ENCODE measurements around the gene ACOXL. TPM values are rescaled to one million over a fixed set of nuclear protein-coding genes. Genes with fewer than 3 reads are reported as not detected.

Gene ACOXL
- total RNA-seq, 2 experiments from 2014 or later: not detected

DNA sequence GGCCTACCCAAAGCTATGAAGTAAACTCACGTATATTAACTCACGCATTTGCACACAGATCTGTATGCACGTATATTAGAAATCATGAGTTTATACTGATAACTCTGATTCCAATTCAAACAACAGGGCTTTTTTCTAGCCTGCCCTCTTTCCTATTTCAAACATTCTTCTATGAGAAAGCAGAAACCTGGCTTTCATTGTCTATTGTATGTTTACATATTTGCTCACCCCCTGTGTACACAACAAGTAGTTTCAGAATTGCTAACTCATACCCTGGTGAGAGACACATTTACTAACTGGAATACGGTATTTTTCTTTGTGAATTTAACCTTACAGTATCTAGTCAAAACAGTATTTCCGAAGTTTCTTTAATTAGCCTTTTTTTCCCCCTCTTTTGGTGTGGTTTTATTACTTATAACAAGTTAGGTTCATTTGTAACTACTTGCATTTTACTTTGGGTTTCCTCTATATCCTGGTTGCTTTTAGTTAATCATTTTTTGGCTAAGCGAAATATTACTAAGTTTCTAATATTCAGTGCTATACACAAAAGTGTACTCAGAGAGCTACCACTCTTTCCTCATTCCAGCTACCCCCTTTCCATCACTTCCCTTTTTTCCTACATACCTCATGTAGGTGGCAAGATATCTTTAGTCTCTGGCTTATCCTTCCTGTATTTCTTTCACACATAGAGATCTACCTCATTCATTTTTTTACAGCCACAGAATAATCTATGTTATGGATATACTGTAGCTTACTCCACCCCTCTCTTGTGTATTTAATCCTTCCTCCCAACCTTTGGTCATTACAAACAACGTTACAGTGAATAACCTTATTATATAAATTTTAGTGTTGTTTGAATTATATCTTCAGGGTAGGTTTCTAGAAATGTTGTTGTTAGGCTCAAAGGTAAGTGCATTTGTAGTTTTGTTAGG lies 275.6 kb downstream of the ACOXL start:
- Mint-ChIP-seq H3K27ac (no peak overlapping the region), H3K36me3 (ENCODE audit: low read depth) (no peaks in the 10 kb centered on the region), H3K27me3 (peaks cover 8% of the 10 kb centered on the region), H3K9me3 (peaks cover 4% of the 10 kb centered on the region), H3K4me3 (no peak overlapping the region), H3K4me1 (ENCODE audit: low read depth) (no peaks in the 10 kb centered on the region)
- H3K9me3 ChIP-seq (ENCODE audit: control insufficient read depth in 1 of 2, insufficient read depth in 1 of 2, low read length in 2 of 2): peaks cover 0 to 5% of the 10 kb centered on the region in 2 experiments
- ATAC-seq (ENCODE audit: poor library complexity) (no peak), DNase-seq (no peak)
- no peak overlapping the region for H3K27ac ChIP-seq (ENCODE audit: low read depth in 1 of 2, low read length in 2 of 2)
- intact Hi-C loops (cut with DNase I, micrococcal nuclease): no loop called here
- H3K4me1 ChIP-seq (ENCODE audit: insufficient read depth, low read length): no peaks in the 10 kb centered on the region
- POLR2A ChIA-PET: no interaction called here
- H3K36me3 ChIP-seq (ENCODE audit: insufficient read depth, low read length): no peaks in the 10 kb centered on the region
- H3K27me3 ChIP-seq (ENCODE audit: control insufficient read depth in 1 of 2, insufficient read depth in 2 of 2, low read length in 2 of 2): peaks cover 0 to 14% of the 10 kb centered on the region in 2 experiments
- CTCF ChIA-PET: no interaction called here
- no peak overlapping the region for H3K4me3 ChIP-seq (ENCODE audit: low read length)
- no peak for TF ChIP-seq CTCF (IDR thresholded peaks at IDR 0.05)

DNA sequence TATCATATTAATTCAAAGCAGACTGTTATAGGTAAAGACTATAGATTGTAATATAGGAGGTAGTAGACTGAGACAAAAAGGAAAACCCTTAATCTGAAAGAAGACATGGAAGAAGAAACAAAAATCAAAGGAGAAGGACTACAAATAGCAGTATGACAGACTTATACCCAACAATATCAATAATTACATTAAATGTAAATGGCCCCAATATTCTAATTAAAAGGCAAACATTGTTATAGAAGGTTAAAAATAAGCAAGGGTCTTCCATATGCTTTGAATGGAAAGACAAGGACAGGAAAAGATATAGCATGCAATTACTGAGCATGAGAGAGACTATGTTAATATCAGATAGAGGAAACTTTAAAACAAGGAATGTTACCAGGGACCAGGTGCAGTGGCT lies 278.8 kb downstream of the ACOXL start:
- Histone ChIP-seq H3K27ac (ENCODE audit: low read depth in 1 of 2, low read length in 2 of 2) (no peak overlapping the region), H3K4me1 (ENCODE audit: insufficient read depth, low read length) (no peaks in the 10 kb centered on the region), H3K9me3 (ENCODE audit: control insufficient read depth in 1 of 2, insufficient read depth in 1 of 2, low read length in 2 of 2) (peaks cover 0 to 5% of the 10 kb centered on the region in 2 experiments), H3K27me3 (ENCODE audit: control insufficient read depth in 1 of 2, insufficient read depth in 2 of 2, low read length in 2 of 2) (peaks cover 0 to 7% of the 10 kb centered on the region in 2 experiments), H3K4me3 (ENCODE audit: low read length) (no peak overlapping the region), H3K36me3 (ENCODE audit: insufficient read depth, low read length) (no peaks in the 10 kb centered on the region)
- Mint-ChIP-seq H3K9me3 (peaks cover 7% of the 10 kb centered on the region), H3K27ac (no peak overlapping the region), H3K27me3 (peaks cover 8% of the 10 kb centered on the region), H3K36me3 (ENCODE audit: low read depth) (no peaks in the 10 kb centered on the region), H3K4me1 (ENCODE audit: low read depth) (no peaks in the 10 kb centered on the region), H3K4me3 (no peak overlapping the region)
- ChIA-PET CTCF (no interaction called here), POLR2A (no interaction called here)
- no peak for TF ChIP-seq CTCF (IDR thresholded peaks at IDR 0.05)
- intact Hi-C loops (cut with DNase I, micrococcal nuclease): no loop called here
- no peak for DNase-seq
- no peak for ATAC-seq (ENCODE audit: poor library complexity)

DNA sequence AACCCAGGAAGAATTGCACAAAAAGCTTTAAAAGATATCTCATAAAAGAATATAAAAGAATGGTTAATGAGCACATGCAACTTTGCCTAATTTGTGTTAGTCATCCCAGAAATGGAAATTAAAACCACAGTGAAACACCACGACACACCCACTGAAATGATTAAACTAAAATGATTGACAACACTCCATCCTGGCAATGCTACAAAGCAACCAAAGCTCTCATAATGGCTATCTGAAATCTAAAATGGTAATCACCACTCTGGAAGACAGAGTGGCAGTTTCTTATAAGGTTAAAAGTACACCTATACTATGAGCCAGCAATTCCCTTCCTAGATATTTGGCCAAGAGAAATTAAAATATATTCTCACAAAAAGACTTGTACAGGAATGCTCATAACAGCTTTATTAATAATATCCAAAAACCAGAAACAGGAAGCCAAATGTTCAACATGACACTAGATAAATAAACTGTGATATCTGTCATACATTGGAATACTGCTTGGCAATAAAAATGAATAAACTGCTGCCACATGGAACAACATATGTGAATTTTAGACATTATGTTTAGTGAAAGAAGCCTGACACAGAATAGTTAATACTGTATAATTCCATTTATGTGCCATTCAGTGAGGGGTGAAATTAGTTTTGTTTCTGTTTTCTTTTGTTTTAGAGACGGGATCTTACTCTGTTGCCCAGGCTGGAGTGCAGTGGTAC lies 283.1 kb downstream of the ACOXL start:
- ATAC-seq (ENCODE audit: poor library complexity): no peak
- H3K9me3 Mint-ChIP-seq: peaks cover 7% of the 10 kb centered on the region
- Histone ChIP-seq H3K27me3 (ENCODE audit: control insufficient read depth in 1 of 2, insufficient read depth in 2 of 2, low read length in 2 of 2) (peaks cover 0 to 3% of the 10 kb centered on the region in 2 experiments), H3K36me3 (ENCODE audit: insufficient read depth, low read length) (no peaks in the 10 kb centered on the region), H3K27ac (ENCODE audit: low read depth in 1 of 2, low read length in 2 of 2) (no peak overlapping the region), H3K4me1 (ENCODE audit: insufficient read depth, low read length) (no peaks in the 10 kb centered on the region), H3K9me3 (ENCODE audit: control insufficient read depth in 1 of 2, insufficient read depth in 1 of 2, low read length in 2 of 2) (peaks cover 0 to 8% of the 10 kb centered on the region in 2 experiments), H3K4me3 (ENCODE audit: low read length) (no peak overlapping the region)
- TF ChIP-seq CTCF (IDR thresholded peaks at IDR 0.05): no peak
- POLR2A ChIA-PET: no interaction called here
- H3K36me3 Mint-ChIP-seq (ENCODE audit: low read depth): no peaks in the 10 kb centered on the region
- H3K27me3 Mint-ChIP-seq: no peaks in the 10 kb centered on the region
- no peak overlapping the region for H3K27ac Mint-ChIP-seq
- no peak for DNase-seq
- H3K4me1 Mint-ChIP-seq (ENCODE audit: low read depth): no peaks in the 10 kb centered on the region
- CTCF ChIA-PET: no interaction called here
- intact Hi-C loops (cut with DNase I, micrococcal nuclease): loop anchor here in 1 of 2 experiments (5.0 kb wide), 1 partner anchor 863 kb away; no protein-coding TSS in a partner anchor
- H3K4me3 Mint-ChIP-seq: no peak overlapping the region

All from CD4-positive, alpha-beta T cell (primary cell).